HG02840 (cell line): ENCODE measurements around the gene EVC.

Source experiments
- ATAC-seq: cut with Tn5 transposase; IDR thresholded peaks from one replicate; pipeline ENCODE4 v1.9.1; 2021; ENCODE audit warnings: mild to moderate bottlenecking, moderate library complexity, moderate number of reproducible peaks; ENCODE audit not compliant: unreplicated experiment, low FRiP score

The EVC gene

DNA sequence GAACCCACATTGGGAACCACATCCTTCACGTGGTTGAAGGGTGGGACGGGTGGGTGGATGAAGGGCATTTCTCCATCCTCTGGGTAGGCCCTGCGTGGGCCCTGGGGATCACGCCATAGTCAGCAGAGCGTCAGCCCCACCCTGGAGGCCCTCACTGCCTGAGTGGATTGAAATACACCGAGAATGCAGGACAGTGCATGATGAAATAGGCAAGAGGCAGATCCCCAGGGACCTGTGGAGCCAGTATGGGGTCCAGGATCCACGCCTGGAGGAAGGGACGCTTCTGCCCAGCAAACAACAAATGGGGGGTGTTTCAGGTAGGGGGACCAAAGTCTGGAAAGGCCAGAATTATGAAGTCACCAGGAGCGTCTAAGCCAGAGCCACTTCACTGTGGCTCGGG lies 19.4 kb downstream of the EVC start:
- ATAC-seq = no peak

DNA sequence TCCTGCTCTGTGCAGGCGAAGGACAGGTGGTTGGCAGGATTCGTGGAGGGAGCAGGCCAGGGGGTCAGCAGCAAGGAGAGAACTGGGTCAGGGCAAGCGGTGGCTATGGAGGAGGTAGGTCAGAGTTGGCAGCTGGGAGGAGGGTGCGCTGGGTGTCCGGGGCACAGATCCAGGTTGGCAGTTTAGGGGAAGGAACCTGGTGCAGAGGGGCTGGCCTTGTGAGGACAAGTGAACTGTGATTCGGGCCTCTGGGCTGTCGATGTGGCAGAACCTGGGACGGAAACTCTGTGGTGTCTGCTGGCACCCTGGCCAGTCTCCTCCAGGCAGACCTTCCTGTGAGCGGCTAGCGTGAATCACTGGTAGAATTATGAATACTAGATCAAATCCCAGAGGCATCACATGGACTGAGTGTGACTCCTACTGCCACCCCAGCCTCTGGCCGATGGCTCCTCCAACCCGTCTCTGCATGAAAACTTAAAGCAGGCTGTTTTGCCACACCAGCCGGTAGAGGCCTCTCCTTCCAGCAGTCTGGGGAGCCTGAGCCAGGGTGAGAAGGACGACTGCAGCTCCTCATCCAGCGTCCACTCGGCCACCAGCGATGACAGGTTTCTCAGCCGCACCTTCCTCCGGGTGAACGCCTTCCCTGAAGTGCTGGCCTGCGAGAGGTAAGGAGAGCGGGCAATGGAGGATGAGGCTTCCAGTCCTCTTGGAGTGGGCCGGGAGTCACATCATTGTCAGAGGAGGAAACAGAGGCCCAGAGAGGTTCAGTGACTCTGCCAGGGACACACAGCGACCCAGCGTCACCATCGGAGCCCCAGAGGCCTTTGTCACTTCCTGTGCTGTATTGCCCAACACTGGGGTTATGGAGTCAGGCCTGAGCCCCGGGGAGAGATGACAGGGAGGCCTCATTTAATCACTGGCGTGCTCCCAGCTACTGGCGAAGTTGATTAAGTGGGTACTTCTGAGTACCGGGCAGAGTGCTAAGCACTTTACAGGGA lies 20.3 kb downstream of the EVC start:
- ATAC-seq = no peak

DNA sequence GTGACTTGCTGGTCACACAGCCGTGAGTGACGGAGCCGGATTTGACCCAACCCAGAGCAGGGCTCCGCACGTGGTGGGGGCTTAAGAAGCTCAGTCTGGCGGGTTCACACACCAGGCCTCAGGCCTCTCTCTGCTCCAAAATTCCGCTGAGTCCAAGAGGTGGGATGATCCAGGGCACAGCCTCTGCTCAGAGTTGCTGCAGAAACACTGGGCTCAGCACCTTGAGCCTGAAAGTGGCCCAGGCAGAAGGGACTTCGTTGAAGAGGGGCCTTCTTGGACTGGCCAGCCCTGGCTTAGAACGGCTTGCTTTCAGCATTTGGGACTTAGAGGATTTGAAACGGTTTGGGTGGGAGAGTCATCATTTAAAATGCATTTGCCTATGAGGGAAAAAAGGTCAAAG lies 21.2 kb downstream of the EVC start:
- ATAC-seq = no peak

DNA sequence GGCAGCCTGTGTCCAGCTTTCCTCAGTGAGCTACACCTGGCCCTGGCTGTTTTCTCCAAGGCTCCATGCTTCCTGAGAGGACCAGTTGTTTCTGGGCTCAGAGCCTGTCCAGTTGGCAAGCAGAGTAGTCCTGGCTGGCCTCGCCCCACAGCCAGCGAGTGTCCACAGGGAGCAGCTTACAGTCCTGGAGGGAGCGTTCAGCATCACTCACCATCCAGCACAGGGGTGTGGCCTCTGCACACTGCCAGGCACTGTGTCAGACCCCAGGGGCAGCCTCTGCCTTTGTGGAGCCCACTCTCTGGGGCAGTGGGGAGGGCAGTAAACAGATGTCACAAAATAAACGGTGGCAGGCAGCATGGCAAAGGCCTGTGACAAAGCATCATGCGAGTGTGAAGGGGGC lies 23.9 kb downstream of the EVC start:
- ATAC-seq = no peak

DNA sequence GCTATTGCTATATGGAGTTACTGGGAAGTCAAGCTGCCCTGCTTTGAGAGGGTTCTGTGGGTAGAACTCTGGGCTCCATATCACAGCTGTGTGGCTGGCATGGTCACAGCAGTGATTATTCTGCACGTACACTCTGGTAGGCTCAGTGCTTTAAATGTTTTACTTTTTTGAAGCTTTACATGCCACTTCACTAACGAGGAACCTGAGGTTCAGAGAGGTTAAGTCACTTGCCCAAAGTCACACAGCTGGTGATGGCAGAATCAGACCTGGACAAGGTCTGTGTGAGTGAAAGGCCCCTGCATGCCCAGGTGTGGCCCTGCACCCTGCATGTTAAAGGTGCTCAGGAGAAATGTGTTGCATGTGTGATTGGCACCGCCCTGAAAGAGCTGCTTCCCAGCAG lies 24.5 kb downstream of the EVC start:
- no peak for ATAC-seq

DNA sequence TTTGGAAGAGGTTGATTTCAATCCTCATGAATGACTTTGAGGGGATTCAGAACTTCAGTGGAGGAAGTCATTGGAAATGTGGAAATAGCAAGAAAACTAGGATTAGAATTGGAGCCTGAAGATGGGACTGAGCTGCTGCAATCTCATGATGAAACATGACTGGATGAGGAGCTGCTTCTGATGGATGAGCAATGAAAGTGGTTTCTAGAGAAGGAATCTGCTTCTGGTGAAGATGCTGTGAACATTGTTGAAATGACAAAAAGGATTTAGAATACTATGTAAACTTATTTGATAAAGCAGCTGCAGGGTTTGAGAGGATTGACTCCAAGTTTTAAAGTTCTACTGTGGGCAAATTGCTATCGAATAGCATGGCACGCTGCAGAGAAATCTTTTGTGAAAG lies 27.1 kb downstream of the EVC start:
- ATAC-seq = no peak

DNA sequence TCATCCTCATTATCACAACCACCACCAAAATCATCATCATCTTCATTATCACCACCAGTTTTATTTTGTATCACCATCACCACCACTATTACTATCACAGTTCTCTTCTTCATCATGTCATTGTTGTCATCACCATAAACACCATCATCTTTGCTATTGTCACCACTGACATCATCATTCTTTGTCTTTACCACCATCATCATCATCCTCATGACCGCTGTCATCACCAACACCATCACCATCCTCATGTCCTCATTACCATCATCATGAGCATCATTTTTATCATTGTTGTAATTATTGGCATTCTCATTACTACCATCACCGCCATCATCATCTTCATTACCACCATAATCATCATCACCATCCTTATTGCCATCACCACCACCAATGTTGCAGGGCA lies 31.4 kb downstream of the EVC start:
- ATAC-seq = no peak

DNA sequence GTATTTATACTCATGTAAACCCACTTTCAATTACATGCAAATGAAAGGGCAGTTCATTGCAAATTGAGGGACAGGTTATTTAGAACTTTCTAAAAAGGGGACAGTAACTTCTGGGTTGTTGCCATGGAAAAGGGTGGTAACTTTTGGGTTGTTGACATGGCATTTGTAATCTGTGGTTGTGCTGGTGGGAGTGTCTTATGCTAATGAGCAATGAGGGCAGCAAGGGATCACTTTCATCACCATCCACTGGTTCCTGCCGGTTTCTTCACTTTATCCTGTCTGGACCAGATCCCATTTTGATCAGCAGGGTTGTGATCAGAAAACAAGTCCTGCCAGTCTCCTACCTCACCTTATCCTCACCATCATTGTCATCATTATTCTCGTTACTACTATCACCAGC lies 32.0 kb downstream of the EVC start:
- ATAC-seq = no peak

DNA sequence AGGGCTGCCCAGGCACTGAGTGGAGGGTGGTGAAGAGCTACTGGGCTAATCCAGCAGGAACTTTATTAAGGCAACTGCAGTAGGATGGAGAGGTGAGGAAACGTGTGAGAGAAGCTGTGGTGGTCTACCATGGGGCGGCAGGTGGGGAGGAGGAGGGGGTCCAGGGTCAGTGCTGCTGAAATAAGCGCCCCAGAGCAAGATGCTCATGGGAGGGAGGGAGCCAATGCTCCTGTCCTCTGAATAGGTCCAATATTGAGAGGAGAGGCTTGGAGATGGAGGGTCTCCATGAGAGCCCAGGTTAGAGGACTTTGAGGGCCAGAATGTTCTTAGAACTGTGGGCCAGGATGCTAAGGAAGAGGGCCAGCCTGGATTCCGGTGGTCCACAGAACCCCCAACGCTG lies 35.2 kb downstream of the EVC start:
- no peak for ATAC-seq

DNA sequence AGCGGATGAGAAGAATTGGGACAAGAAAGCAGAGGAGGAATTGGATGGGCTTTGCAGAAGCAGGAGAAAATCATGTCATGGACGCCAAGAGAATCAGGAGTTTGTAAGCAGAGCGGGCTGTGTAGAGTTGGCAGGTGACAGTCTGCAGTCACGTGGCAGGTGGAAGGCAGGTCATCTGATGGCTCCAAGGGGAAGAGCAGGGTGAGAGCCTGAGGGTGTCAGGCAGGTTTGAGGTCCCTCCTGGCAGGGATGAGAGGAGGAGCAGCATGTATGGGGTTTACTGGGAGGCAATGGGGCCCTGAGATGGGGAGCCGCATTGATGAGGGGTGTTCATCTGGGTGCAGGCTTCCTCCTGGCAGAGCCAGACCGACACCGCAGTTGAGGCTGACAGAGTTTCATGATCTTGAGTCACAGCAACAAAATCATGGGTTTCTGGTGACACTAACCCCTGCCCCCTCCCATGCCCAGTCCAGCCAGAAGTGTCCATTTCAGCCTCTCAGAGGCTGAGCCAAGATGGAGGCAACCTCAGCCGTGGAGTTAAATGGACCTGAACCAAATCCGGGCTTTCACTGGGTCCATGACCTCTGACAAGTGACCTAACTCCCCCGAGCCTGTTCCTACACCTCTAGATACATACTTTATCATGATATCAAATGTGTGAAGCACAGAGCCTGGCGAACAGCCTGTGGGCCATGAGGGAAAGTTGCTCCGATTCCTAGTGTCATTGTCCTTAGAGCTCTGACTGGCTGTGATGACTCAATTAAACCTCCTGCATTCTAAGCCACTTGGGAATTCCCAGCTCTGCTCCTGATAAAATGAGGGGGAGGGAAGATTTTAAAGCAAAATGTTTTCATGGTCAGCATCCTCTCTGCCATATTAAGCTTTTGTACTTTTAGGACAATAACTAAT lies 36.1 kb downstream of the EVC start:
- ATAC-seq = no peak

DNA sequence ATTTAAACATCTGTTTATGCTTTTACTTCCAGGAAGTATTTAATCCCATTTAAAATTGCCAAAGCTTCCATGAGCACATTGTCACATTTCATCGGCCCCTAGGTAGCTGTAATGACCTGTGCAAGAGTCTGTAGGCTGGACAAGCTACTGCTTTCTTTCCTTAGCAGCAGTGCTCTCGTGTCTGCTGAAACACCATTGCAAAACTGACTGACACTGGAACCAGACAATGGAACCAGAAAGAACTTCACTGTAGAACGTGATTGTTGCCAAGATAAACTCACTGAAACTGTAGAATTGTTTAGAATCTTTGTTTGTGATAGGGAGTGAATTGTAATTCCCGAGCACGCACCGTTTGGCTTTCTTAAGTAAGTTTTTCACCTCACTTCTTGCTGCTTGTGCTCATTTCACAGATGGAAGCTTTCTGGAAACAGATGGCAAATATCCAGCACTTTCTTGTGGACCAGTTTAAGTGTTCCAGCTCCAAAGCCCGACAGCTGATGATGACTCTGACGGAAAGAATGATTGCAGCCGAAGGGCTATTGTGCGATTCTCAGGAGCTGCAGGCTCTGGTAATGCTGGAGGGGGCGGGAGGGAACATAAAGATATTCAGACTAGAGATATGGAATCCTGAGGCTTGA lies 36.9 kb downstream of the EVC start:
- no peak for ATAC-seq

DNA sequence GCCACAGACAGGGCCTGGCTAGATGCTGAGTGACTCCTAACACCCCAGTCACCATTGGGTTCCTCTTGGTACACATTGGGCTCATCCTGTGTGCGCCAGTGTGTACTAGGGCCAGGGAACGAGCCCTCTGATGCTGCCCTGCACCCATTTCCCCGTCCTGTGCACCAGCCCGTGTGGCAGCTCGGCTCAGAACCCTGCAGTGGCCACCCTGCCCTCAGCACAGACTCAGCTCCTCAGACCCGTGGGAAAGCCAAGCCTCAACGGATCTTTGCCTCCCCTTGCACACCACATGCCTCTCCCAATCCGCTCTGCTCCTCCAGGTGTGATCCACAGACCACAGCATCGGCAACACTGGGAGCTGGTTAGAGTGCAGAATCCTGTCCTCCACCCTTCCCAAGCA lies 38.6 kb downstream of the EVC start:
- ATAC-seq = no peak

DNA sequence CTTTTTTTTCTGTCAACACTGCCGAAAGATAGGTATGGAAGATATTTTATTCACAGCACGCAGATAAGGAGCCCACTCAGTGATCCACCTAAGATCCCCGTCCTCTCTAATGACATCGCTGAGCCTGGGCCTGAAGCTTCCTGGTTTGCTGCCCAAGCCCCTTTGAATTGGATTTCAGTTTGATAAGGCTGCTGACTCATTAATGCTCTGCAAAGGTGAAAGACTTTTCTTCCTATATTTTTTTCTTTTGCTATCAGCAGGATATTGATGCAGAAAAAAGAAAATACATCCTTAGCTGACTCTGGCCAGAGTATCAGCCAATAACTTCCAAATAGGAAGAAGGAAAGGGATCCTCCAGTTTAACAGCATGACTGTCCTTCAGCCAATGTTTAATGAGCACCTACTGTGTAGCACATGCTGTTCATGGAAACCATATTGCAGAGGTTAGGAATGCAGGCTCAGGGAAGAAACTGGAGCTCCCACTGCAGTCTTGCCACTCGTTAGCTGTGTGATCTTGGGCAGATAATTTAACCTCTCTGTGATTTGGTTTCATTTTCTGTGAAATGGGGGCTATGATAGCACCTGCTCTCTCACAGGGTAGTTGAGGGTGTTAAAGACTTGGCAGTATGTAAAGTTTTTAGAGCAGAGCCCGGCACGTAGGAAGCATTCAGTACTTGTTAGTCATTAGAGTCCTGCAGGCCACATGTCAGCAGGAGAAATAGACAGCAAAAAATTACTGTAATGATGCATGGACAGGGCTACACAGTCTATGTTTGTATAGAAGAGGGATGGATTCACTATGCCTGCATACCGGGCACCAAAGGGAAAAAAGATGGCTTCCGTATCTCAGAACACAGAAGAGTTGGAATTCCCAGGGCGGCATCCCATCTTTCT lies 39.3 kb downstream of the EVC start:
- no peak for ATAC-seq

DNA sequence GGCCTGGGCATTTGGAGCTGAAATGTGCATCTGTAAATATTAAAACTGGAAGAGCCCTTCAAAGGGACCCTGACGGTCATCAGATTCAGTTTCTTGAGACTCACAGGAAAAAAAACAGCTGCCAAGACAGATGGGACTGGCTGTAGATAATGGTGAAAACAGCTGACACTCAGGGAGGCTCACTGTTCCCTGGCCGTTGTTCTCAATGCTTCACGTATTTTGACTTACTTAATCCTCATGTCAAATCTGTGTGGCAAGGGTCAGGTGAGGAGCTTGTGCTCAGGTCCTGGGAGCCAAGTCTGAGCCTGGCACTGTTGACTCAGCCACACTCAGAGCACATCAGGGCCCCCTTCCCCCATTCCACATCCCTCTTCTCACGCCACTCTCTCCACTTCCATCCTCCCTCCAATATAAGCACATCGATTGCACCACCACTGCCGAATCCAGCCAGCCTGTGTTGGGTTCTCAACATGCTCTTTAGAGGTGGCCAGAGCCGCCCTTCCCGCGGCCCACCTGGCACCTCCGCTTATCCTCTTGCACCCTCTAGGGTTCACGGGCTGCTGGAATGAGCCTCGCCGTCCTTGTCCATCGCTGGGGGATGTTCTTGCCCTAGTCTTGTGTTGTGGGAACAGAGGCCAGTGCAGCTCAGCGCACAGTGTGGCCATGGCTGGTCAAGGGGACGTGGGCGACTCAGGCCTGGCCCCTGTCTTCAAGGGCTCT lies 40.1 kb downstream of the EVC start:
- no peak for ATAC-seq

DNA sequence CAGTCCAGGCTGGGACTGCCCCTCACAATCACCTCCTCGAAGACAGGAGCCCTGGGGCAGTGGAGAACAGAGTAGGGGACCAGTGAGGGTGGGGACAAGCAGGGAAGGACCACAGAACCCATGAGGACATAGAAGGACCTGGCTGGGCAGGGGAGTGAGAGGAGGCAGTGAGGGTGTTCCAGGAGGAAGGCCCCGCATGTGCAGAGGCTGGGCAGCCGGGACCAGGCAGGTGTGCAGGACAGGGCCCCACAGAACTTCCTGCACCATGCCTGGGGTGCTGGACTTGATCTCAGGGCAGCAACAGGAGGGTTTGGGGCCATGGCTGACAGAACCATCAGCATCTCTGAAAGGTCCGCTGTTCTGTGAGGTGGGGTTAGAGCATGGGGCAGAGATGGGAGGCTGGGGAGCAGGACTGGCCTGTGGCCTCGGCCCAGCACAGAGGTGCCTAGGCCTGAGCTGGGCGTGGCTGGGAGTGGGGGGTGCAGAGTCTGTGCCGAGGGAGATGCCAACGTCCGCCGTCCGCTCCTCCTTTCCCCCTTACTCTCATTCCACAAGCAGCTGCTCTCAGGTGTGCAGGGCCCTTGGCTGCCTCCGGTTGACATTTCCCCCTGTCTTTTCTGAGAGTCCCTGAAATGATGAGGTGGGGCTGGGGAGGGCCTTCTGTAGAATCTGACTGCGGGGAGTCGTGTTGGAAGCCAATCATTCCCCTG lies 40.8 kb downstream of the EVC start:
- no peak for ATAC-seq

DNA sequence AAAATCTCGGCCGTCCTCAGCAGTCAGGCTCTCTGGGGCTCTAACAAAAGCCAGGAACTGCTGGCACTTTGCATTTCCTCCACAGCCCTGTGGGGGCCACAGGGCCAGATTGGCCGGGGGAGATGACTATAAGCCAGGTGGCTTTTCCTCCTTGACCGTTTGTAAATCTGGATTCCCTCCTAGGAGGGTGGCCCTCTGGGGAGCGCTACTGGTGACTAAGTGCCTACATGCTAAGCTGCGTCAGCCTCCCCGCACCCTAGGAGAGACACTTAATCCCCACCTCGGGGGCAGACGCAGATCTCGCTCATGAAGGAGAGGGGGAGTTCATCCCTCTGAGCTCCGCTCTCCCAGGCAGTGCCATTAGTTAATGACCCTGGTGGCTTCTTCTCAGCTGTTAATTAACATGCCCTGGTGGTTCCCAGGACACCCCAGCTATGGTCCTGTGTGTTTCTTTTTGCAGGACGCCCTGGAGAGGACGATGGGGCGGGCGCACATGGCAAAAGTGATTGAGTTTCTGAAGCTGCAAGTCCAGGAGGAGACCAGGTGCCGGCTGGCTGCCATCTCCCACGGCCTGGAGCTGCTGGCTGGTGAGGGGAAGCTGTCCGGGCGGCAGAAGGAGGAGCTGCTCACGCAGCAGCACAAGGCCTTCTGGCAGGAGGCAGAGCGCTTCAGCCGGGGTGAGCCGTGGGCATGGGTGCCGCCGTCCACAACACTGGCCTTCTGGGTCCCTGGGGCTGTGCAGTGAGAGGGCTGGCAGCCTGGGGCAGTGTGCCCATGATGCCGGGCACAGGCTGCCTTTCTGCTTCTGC lies 41.6 kb downstream of the EVC start:
- no peak for ATAC-seq

DNA sequence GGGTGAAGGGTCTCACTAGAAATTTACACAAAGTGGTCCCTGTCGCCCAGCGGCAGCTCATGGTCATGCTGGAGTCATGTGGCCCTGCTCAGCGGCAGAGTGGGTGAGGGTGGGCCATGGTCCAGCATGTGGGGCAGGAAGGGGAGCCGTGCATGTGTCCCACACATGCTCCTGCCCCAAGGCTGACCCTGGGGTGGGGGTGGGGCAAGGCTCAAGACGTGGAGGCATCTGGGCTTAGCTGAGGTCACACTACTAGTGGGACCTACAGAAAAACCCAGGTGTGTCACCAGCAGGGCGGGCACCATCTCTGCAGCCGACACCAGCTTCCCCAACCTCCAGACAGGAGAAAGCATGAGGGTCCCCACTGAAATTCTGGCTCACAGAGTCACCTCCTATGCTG lies 42.4 kb downstream of the EVC start:
- no peak for ATAC-seq
